AG09309 (cell line): Measurements from ENCODE around the gene ACSF3.

Source experiments
- DNase-seq: peaks from one replicate; pipeline ENCODE4 v3.0.0-alpha.2; 2010; ENCODE audit warnings: low read depth
- H3K4me3 ChIP-seq: 2 replicates; pipeline ENCODE4 v1.5.1; 2011; ENCODE audit warnings: mild to moderate bottlenecking, low read depth, low read length, moderate library complexity; ENCODE audit not compliant: control insufficient read depth
- TF ChIP-seq, protein P1 (sequence below): IDR thresholded peaks from 2 replicates; pipeline ENCODE4 v1.5.1; 2011; ENCODE audit warnings: mild to moderate bottlenecking, low read depth, low read length, inconsistent platforms; ENCODE audit not compliant: insufficient read depth, control insufficient read depth; ENCODE audit errors: missing control alignments

Gene ACSF3

GRCh38 chr16:89099905-89100304 lies 6.3 kb downstream of the ACSF3 start:
- H3K4me3 ChIP-seq, result no peak overlapping the region
- DNase-seq, result no peak
- TF ChIP-seq, protein P1, sequence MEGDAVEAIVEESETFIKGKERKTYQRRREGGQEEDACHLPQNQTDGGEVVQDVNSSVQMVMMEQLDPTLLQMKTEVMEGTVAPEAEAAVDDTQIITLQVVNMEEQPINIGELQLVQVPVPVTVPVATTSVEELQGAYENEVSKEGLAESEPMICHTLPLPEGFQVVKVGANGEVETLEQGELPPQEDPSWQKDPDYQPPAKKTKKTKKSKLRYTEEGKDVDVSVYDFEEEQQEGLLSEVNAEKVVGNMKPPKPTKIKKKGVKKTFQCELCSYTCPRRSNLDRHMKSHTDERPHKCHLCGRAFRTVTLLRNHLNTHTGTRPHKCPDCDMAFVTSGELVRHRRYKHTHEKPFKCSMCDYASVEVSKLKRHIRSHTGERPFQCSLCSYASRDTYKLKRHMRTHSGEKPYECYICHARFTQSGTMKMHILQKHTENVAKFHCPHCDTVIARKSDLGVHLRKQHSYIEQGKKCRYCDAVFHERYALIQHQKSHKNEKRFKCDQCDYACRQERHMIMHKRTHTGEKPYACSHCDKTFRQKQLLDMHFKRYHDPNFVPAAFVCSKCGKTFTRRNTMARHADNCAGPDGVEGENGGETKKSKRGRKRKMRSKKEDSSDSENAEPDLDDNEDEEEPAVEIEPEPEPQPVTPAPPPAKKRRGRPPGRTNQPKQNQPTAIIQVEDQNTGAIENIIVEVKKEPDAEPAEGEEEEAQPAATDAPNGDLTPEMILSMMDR, result no peak

DNA sequence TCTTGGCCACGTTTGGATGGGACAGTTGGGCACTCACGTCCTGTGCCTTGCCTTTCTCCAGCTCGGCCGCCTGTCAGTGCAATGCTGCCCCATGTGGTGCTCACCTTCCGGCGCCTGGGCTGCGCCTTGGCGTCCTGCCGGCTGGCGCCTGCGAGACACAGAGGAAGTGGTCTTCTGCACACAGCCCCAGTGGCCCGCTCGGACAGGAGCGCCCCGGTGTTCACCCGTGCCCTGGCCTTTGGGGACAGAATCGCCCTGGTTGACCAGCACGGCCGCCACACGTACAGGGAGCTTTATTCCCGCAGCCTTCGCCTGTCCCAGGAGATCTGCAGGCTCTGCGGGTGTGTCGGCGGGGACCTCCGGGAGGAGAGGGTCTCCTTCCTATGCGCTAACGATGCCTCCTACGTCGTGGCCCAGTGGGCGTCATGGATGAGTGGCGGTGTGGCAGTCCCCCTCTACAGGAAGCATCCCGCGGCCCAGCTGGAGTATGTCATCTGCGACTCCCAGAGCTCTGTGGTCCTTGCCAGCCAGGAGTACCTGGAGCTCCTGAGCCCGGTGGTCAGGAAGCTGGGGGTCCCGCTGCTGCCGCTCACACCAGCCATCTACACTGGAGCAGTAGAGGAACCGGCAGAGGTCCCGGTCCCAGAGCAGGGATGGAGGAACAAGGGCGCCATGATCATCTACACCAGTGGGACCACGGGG lies 7.1 kb downstream of the ACSF3 start:
- TF ChIP-seq, protein P1, result no peak
- no peak overlapping the region for H3K4me3 ChIP-seq
- DNase-seq, result no peak

DNA sequence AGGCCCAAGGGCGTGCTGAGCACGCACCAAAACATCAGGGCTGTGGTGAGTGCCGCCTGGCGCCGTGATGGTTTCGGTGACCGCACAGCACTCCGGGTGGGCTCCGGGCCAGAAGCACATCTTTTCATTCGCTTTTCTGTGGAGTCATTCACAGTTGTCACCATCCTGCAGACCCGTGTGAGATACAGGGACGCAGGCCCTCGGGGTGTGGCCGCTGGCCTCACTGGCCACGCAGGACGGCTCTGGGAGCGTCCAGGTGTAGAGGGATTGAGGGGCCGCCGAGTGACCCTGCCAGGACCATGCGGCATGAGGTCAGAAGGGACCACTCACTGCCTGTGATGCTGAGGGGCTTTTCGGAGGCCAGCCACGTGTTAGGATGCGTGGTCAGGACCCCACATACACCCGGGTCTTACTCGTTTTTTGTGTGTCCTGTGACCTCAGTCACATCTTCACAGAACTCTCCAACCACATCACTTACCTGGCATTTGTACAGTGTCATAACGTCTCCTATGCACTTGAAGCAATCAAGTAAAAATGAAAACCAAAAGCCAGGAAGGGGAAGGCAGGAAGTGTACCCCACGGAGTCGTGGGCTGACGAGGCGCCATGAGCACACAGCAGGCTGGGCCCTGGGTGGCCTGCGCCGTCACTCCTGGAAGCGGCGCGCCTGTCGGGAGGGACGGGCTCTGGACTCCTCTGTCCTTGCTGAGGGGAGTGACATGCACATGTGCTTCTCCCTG lies 7.8 kb downstream of the ACSF3 start:
- H3K4me3 ChIP-seq, result no peak overlapping the region
- TF ChIP-seq, protein P1, result no peak
- DNase-seq, result no peak

- no peak overlapping the region for H3K4me3 ChIP-seq
- TF ChIP-seq, protein P1, result no peak
- no peak for DNase-seq
These were observed 8.4 kb downstream of the ACSF3 start for GRCh38 chr16:89102041-89102471.

DNA sequence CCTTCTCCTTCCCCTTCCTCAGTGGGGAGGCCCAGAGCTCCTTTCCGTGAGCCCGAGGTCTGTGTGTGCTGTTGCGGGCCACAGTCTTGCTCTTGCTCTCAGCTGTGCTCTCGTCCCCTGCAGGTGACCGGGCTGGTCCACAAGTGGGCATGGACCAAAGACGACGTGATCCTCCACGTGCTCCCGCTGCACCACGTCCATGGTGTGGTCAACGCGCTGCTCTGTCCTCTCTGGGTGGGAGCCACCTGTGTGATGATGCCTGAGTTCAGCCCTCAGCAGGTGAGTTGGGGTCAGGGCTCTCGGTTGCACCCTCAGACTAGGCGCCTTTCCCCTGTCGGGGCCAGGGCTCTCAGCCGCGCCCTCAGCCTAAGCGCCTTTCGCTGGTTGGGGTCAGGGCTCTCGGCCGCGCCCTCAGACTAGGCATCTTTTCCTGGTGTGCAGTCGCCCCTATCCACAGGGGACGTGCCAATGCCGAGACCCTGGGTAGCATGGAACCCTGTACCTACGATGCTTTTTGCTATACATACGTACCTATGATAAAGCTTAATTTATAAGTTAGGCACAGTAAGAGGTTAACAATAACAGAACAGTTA lies 8.9 kb downstream of the ACSF3 start:
- TF ChIP-seq, protein P1, result no peak
- H3K4me3 ChIP-seq, result no peak overlapping the region
- no peak for DNase-seq

GRCh38 chr16:89103156-89103555 lies 9.5 kb downstream of the ACSF3 start:
- TF ChIP-seq, protein P1, result no peak
- DNase-seq, result no peak
- no peak overlapping the region for H3K4me3 ChIP-seq
